Smooth muscle cell (in vitro differentiated cells): ENCODE measurements around the gene ESPL1. TPM values are rescaled to one million over a fixed set of nuclear protein-coding genes. Genes with fewer than 3 reads are reported as not detected.

ENCODE experiments used
- DNase-seq: peaks from one replicate; lab custom pipeline; 2025; ENCODE audit not compliant: unreplicated experiment; lab: John Stamatoyannopoulos, UW
- H2AFZ ChIP-seq: fragments of 200-600 bp; sonication (generic); 2 replicates; pipeline ENCODE4 v1.6.0; 2016; ENCODE audit warnings: antibody characterized with exemption, low read depth, mild to moderate bottlenecking
- H3F3A ChIP-seq: fragments of 200-600 bp; sonication (generic); 2 replicates; pipeline ENCODE4 v1.6.0; 2017; ENCODE audit warnings: antibody characterized with exemption, low read depth
- H3K27ac ChIP-seq: fragments of 200-600 bp; sonication (generic); 2 replicates; pipeline ENCODE4 v1.5.1; 2016; ENCODE audit warnings: low read depth, mild to moderate bottlenecking
- H3K27me3 ChIP-seq: fragments of 200-600 bp; sonication (generic); 2 replicates; pipeline ENCODE4 v1.6.1; 2016; ENCODE audit warnings: low read depth, mild to moderate bottlenecking
- H3K36me3 ChIP-seq: fragments of 200-600 bp; sonication (generic); 2 replicates; pipeline ENCODE4 v1.5.1; 2016; ENCODE audit warnings: low read depth
- H3K4me1 ChIP-seq: fragments of 200-600 bp; sonication (generic); 2 replicates; pipeline ENCODE4 v1.5.1; 2016; ENCODE audit warnings: low read depth
- H3K4me2 ChIP-seq: fragments of 200-600 bp; sonication (generic); 2 replicates; pipeline ENCODE4 v1.6.0; 2016; ENCODE audit warnings: mild to moderate bottlenecking
- H3K4me3 ChIP-seq: fragments of 200-600 bp; sonication (generic); 2 replicates; pipeline ENCODE4 v1.5.1; 2016; ENCODE audit warnings: mild to moderate bottlenecking
- H3K79me2 ChIP-seq: fragments of 200-600 bp; sonication (generic); 2 replicates; pipeline ENCODE4 v1.6.0; 2016; ENCODE audit warnings: low read depth, mild to moderate bottlenecking
- H3K9ac ChIP-seq: fragments of 200-600 bp; sonication (generic); 2 replicates; pipeline ENCODE4 v1.6.0; 2016; ENCODE audit warnings: low read depth
- H3K9me3 ChIP-seq: fragments of 200-600 bp; sonication (generic); replicated peaks from 2 replicates; pipeline ENCODE4 v1.5.1; 2016; ENCODE audit warnings: low read depth
- H4K20me1 ChIP-seq: fragments of 200-600 bp; sonication (generic); 2 replicates; pipeline ENCODE4 v1.6.0; 2016; ENCODE audit warnings: low read depth
- CTCF ChIP-seq: fragments of 200-600 bp; sonication (generic); IDR thresholded peaks from 2 replicates; pipeline ENCODE4 v1.5.1; 2017; ENCODE audit warnings: borderline replicate concordance, mild to moderate bottlenecking, antibody characterized with exemption; ENCODE audit not compliant: insufficient read depth, poor library complexity, severe bottlenecking
- WGBS: methylation state at CpG from one replicate; pipeline ENCODE4 v1.1.7; 2016; ENCODE audit warnings: low lambda C conversion rate; 5-methylcytosine and 5-hydroxymethylcytosine counted together
- polyA plus RNA-seq: library from polyadenylated mRNA; unstranded; fragments of >200 nt; fragmentation: Nextera tagmentation; extraction: Ambion mirVana; gene quantifications from 2 replicates; pipeline ENCODE4 v1.2.1, GENCODE V29; 2016
- total RNA-seq: library from RNA; depleted of rRNA; stranded (reverse); fragments of >200 nt; gene quantifications from 2 replicates; pipeline ENCODE4 v1.2.3, GENCODE V29; 2014

The ESPL1 gene
- total and polyA plus RNA-seq, 2 experiments from 2014 or later, result 2.0 to 3.1 TPM

- H3F3A ChIP-seq, result peaks cover 23% of the 10 kb centered on the region
- H3K9ac ChIP-seq, result no peak overlapping the region
- H3K9me3 ChIP-seq, result no peaks in the 10 kb centered on the region
- no peak overlapping the region for H2AFZ ChIP-seq
- H3K4me1 ChIP-seq, result peaks cover 40% of the 10 kb centered on the region
- H4K20me1 ChIP-seq, result peaks cover 2% of the 10 kb centered on the region
- no peaks in the 10 kb centered on the region for H3K27me3 ChIP-seq
- WGBS, result 46% methylated on average over 9 of the region's 11 CpGs
- H3K27ac ChIP-seq, result peak overlapping the region; percentile 97
- TF ChIP-seq CTCF, result peak; percentile 21
- H3K36me3 ChIP-seq, result no peaks in the 10 kb centered on the region
- no peak overlapping the region for H3K4me3 ChIP-seq
- peak overlapping the region; percentile 88 for H3K4me2 ChIP-seq
- DNase-seq, result no peak
- H3K79me2 ChIP-seq, result no peaks in the 10 kb centered on the region
Measured at GRCh38 chr12:53224061-53224896, 43.8 kb upstream of the ESPL1 start.

- H3F3A ChIP-seq, result peaks cover 25% of the 10 kb centered on the region
- H3K36me3 ChIP-seq, result no peaks in the 10 kb centered on the region
- no peaks in the 10 kb centered on the region for H4K20me1 ChIP-seq
- DNase-seq, result no peak
- TF ChIP-seq CTCF, result no peak
- H2AFZ ChIP-seq, result no peak overlapping the region
- no peaks in the 10 kb centered on the region for H3K9me3 ChIP-seq
- no peak overlapping the region for H3K4me3 ChIP-seq
- peak overlapping the region; percentile 97 for H3K27ac ChIP-seq
- WGBS, result 68% methylated on average over 10 of the region's 10 CpGs
- H3K4me1 ChIP-seq, result peaks cover 40% of the 10 kb centered on the region
- no peaks in the 10 kb centered on the region for H3K79me2 ChIP-seq
- H3K27me3 ChIP-seq, result no peaks in the 10 kb centered on the region
- no peak overlapping the region for H3K9ac ChIP-seq
- peak overlapping the region; percentile 88 for H3K4me2 ChIP-seq
Measured at GRCh38 chr12:53224897-53225634, 43.0 kb upstream of the ESPL1 start.

GRCh38 chr12:53225635-53226424, 42.3 kb upstream of the ESPL1 start:
- no peak for TF ChIP-seq CTCF
- DNase-seq, result no peak
- H4K20me1 ChIP-seq, result no peaks in the 10 kb centered on the region
- H3K9ac ChIP-seq, result no peak overlapping the region
- H3K4me1 ChIP-seq, result peaks cover 40% of the 10 kb centered on the region
- H3K4me3 ChIP-seq, result no peak overlapping the region
- H3K4me2 ChIP-seq, result no peak overlapping the region
- H3K27me3 ChIP-seq, result no peaks in the 10 kb centered on the region
- peaks cover 22% of the 10 kb centered on the region for H3F3A ChIP-seq
- no peak overlapping the region for H2AFZ ChIP-seq
- H3K27ac ChIP-seq, result peak overlapping the region; percentile 2
- no peaks in the 10 kb centered on the region for H3K36me3 ChIP-seq
- peaks cover under 1% of the 10 kb centered on the region for H3K79me2 ChIP-seq
- 90% methylated on average over 10 of the region's 10 CpGs for WGBS
- H3K9me3 ChIP-seq, result no peaks in the 10 kb centered on the region
